Neural progenitor cell (in vitro differentiated cells): ENCODE data around the gene TEKT3. TPM values are rescaled to one million over a fixed set of nuclear protein-coding genes. Genes with fewer than 3 reads are reported as not detected.
A peak's percentile ranks its signal among the peaks of the same experiment; 100 is the strongest.

Experiments used
- DNase-seq: peaks from one replicate; pipeline ENCODE4 v3.0.0-alpha.2; 2016; ENCODE audit warnings: low spot score
- H2AFZ ChIP-seq: fragments of 200-600 bp; sonication (generic); replicated peaks from 2 replicates; pipeline ENCODE4 v1.6.1; 2016; ENCODE audit warnings: antibody characterized with exemption
- H3F3A ChIP-seq: fragments of 200-600 bp; sonication (generic); 2 replicates; pipeline ENCODE4 v1.6.1; 2016; ENCODE audit warnings: antibody characterized with exemption, low read depth
- H3K27ac ChIP-seq: fragments of 200-600 bp; sonication (generic); 2 replicates; pipeline ENCODE4 v1.5.1; 2016; ENCODE audit warnings: mild to moderate bottlenecking
- H3K27me3 ChIP-seq: fragments of 200-600 bp; sonication (generic); 2 replicates; pipeline ENCODE4 v1.6.1; 2016; ENCODE audit warnings: mild to moderate bottlenecking, moderate library complexity
- H3K36me3 ChIP-seq: fragments of 200-600 bp; sonication (generic); 2 replicates; pipeline ENCODE4 v1.5.1; 2016
- H3K4me1 ChIP-seq: fragments of 200-600 bp; sonication (generic); 2 replicates; pipeline ENCODE4 v1.6.1; 2016; ENCODE audit warnings: mixed run types
- H3K4me2 ChIP-seq: fragments of 200-600 bp; sonication (generic); 2 replicates; pipeline ENCODE4 v1.6.1; 2016
- H3K4me3 ChIP-seq: fragments of 200-600 bp; sonication (generic); 2 replicates; pipeline ENCODE4 v1.5.1; 2016
- H3K79me2 ChIP-seq: fragments of 200-600 bp; sonication (generic); 2 replicates; pipeline ENCODE4 v1.6.1; 2016; ENCODE audit warnings: low read depth
- H3K9ac ChIP-seq: fragments of 200-600 bp; sonication (generic); 2 replicates; pipeline ENCODE4 v1.6.1; 2016
- H3K9me3 ChIP-seq: fragments of 200-600 bp; sonication (generic); 2 replicates; pipeline ENCODE4 v1.5.1; 2016; ENCODE audit warnings: low read depth
- H4K20me1 ChIP-seq: fragments of 200-600 bp; sonication (generic); 2 replicates; pipeline ENCODE4 v1.6.1; 2016; ENCODE audit warnings: low read depth
- H3K27ac Mint-ChIP-seq: 3 replicates; pipeline ENCODE4 v1.8.0; 2021; ENCODE audit warnings: mixed read lengths
- H3K27me3 Mint-ChIP-seq: 2 replicates; pipeline ENCODE4 v1.8.0; 2022; ENCODE audit warnings: low read depth, mild to moderate bottlenecking, inconsistent platforms, moderate library complexity, mixed read lengths; ENCODE audit not compliant: insufficient read depth
- H3K36me3 Mint-ChIP-seq: 3 replicates; pipeline ENCODE4 v1.8.0; 2021; ENCODE audit warnings: mixed read lengths
- H3K4me1 Mint-ChIP-seq: 3 replicates; pipeline ENCODE4 v1.8.0; 2021; ENCODE audit warnings: mixed read lengths
- H3K4me3 Mint-ChIP-seq: 3 replicates; pipeline ENCODE4 v1.8.0; 2021; ENCODE audit warnings: mild to moderate bottlenecking, moderate library complexity, mixed read lengths
- H3K9me3 Mint-ChIP-seq: 3 replicates; pipeline ENCODE4 v1.8.0; 2020; ENCODE audit warnings: mixed read lengths
- EZH2 ChIP-seq: fragments of 200-600 bp; sonication (generic); IDR thresholded peaks from 2 replicates; pipeline ENCODE4 v1.6.1; 2017; ENCODE audit warnings: antibody characterized with exemption, mild to moderate bottlenecking, moderate library complexity
- EZH2phosphoT487 ChIP-seq: fragments of 200-600 bp; sonication (generic); IDR thresholded peaks from 2 replicates; pipeline ENCODE4 v1.6.1; 2017; ENCODE audit warnings: antibody characterized with exemption
- total RNA-seq: library from RNA; depleted of rRNA; stranded (reverse); fragments of >200 nt; gene quantifications from 2 replicates; pipeline ENCODE4 v1.2.3, GENCODE V29; 2015; ENCODE audit warnings: low replicate concordance
- TF ChIP-seq, protein P1 (sequence below): fragments of 200-600 bp; sonication (generic); IDR thresholded peaks from 2 replicates; pipeline ENCODE4 v1.5.1; 2017; ENCODE audit warnings: antibody characterized with exemption, mild to moderate bottlenecking

Gene TEKT3
- total RNA-seq, 1 donor from 2014 or later = 0.97 TPM

DNA sequence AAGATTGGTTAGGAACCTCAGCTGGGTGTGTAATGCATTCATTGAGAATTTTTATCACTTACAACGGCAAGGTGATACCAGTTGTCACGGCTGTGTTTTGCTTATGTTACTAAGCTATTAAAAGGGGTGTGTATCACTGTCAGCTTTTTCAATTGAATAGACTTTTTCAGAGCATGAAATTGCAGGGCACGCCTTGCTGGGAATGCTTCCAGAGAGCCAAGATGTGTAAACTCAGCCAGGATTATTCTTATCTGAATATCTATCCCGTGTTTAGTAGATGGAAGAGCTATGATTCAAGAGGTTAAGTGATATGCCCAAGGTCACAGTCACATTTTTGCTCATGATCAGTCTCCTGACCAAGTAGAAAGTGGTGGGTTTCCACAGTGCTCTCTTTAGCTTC, 6.6 kb upstream of the TEKT3 start:
- H3K36me3 Mint-ChIP-seq = no peaks in the 10 kb centered on the region
- H3K27me3 ChIP-seq = peaks cover 10% of the 10 kb centered on the region

DNA sequence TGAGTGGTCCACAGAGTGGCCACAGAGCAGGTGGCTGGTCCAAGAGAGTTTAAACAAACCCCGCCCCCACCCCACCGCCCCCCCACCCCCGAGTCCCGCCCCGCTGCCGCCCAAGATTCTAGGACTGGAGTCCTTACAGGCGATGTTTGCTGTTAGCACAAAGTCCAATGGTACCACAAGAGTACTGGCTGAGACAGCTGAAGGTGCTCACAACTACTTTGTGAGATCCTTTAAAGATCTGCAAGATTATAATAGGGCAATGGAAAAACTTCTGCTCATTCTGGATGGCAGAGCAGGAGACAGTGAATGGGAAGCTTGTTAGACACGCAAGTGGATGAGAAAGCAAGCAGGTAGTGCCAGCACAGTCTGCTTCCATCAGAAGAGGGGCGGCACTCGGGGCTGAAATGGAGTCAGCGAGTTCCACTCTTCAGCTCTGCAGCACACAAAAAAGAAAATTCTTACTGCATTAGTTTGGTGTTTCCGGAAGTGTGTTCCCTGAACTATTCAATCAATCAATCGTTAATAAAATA, 4.7 kb upstream of the TEKT3 start:
- no peak overlapping the region for H3K4me3 Mint-ChIP-seq
- H3K4me2 ChIP-seq = no peak overlapping the region
- H3K36me3 ChIP-seq = no peaks in the 10 kb centered on the region
- H3K4me1 ChIP-seq = no peaks in the 10 kb centered on the region
- H2AFZ ChIP-seq = peak overlapping the region; percentile 46
- H3K9me3 ChIP-seq = no peaks in the 10 kb centered on the region
- H4K20me1 ChIP-seq = no peaks in the 10 kb centered on the region
- no peaks in the 10 kb centered on the region for H3K36me3 Mint-ChIP-seq
- no peak for DNase-seq
- H3K9me3 Mint-ChIP-seq = no peaks in the 10 kb centered on the region
- H3K27ac Mint-ChIP-seq = no peak overlapping the region
- H3K4me3 ChIP-seq = no peak overlapping the region
- no peaks in the 10 kb centered on the region for H3F3A ChIP-seq
- H3K79me2 ChIP-seq = no peaks in the 10 kb centered on the region
- H3K4me1 Mint-ChIP-seq = peaks cover 2% of the 10 kb centered on the region
- H3K27me3 ChIP-seq = peaks cover 26% of the 10 kb centered on the region
- TF ChIP-seq EZH2phosphoT487 = no peak
- no peak for TF ChIP-seq EZH2
- TF ChIP-seq, protein P1, sequence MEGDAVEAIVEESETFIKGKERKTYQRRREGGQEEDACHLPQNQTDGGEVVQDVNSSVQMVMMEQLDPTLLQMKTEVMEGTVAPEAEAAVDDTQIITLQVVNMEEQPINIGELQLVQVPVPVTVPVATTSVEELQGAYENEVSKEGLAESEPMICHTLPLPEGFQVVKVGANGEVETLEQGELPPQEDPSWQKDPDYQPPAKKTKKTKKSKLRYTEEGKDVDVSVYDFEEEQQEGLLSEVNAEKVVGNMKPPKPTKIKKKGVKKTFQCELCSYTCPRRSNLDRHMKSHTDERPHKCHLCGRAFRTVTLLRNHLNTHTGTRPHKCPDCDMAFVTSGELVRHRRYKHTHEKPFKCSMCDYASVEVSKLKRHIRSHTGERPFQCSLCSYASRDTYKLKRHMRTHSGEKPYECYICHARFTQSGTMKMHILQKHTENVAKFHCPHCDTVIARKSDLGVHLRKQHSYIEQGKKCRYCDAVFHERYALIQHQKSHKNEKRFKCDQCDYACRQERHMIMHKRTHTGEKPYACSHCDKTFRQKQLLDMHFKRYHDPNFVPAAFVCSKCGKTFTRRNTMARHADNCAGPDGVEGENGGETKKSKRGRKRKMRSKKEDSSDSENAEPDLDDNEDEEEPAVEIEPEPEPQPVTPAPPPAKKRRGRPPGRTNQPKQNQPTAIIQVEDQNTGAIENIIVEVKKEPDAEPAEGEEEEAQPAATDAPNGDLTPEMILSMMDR = no peak
- H3K27me3 Mint-ChIP-seq = peaks cover 10% of the 10 kb centered on the region
- H3K27ac ChIP-seq = no peak overlapping the region
- no peak overlapping the region for H3K9ac ChIP-seq

More for the DNA sequence above, 6.6 kb upstream of the TEKT3 start:
- no peak overlapping the region for H3K4me2 ChIP-seq
- H3K27me3 Mint-ChIP-seq = peaks cover 2% of the 10 kb centered on the region
- no peak overlapping the region for H3K4me3 ChIP-seq
- H3K4me1 Mint-ChIP-seq = no peaks in the 10 kb centered on the region
- no peaks in the 10 kb centered on the region for H3K9me3 ChIP-seq
- TF ChIP-seq EZH2phosphoT487 (no peak), EZH2 (no peak)
- TF ChIP-seq, protein P1 = no peak
- no peaks in the 10 kb centered on the region for H3K4me1 ChIP-seq
- no peak overlapping the region for H3K27ac ChIP-seq
- no peaks in the 10 kb centered on the region for H4K20me1 ChIP-seq
- no peak overlapping the region for H3K4me3 Mint-ChIP-seq
- H2AFZ ChIP-seq = no peak overlapping the region
- DNase-seq = no peak
- no peaks in the 10 kb centered on the region for H3K36me3 ChIP-seq
- no peaks in the 10 kb centered on the region for H3K79me2 ChIP-seq
- no peaks in the 10 kb centered on the region for H3F3A ChIP-seq
- H3K9ac ChIP-seq = no peak overlapping the region
- H3K27ac Mint-ChIP-seq = no peak overlapping the region
- no peaks in the 10 kb centered on the region for H3K9me3 Mint-ChIP-seq

- Mint-ChIP-seq H3K9me3 (no peaks in the 10 kb centered on the region), H3K4me1 (peaks cover 6% of the 10 kb centered on the region), H3K36me3 (no peaks in the 10 kb centered on the region), H3K4me3 (no peak overlapping the region), H3K27ac (peak overlapping the region; percentile 10), H3K27me3 (peaks cover 19% of the 10 kb centered on the region)
- no peak overlapping the region for H3K4me3 ChIP-seq
- no peaks in the 10 kb centered on the region for H3K79me2 ChIP-seq
- no peaks in the 10 kb centered on the region for H3K36me3 ChIP-seq
- no peak for DNase-seq
- no peak overlapping the region for H2AFZ ChIP-seq
- no peaks in the 10 kb centered on the region for H3K9me3 ChIP-seq
- no peaks in the 10 kb centered on the region for H4K20me1 ChIP-seq
- peaks cover 45% of the 10 kb centered on the region for H3K27me3 ChIP-seq
- no peak overlapping the region for H3K9ac ChIP-seq
- H3K4me2 ChIP-seq = no peak overlapping the region
- H3K4me1 ChIP-seq = no peaks in the 10 kb centered on the region
- no peak overlapping the region for H3K27ac ChIP-seq
- TF ChIP-seq EZH2 (no peak), EZH2phosphoT487 (no peak)
- TF ChIP-seq, protein P1 = no peak
- no peaks in the 10 kb centered on the region for H3F3A ChIP-seq
These were observed 2.4 kb upstream of the TEKT3 start for GRCh38 chr17:15343749-15344148.
